Measurements from ENCODE around the gene RTL10.

- TF ChIP-seq CTCF (IDR thresholded peaks at IDR 0.05) (no peak), POLR2A (IDR thresholded peaks at IDR 0.05) (no peak), POLR2AphosphoS5 (IDR thresholded peaks at IDR 0.05; ENCODE audit: insufficient read depth in 1 of 2, low read depth in 1 of 2) (no peak)
Observed at GRCh38 chr22:19864538-19865106, 9.9 kb upstream of the RTL10 start.
